Measurements from ENCODE around the gene RPN1.

The RPN1 gene

DNA sequence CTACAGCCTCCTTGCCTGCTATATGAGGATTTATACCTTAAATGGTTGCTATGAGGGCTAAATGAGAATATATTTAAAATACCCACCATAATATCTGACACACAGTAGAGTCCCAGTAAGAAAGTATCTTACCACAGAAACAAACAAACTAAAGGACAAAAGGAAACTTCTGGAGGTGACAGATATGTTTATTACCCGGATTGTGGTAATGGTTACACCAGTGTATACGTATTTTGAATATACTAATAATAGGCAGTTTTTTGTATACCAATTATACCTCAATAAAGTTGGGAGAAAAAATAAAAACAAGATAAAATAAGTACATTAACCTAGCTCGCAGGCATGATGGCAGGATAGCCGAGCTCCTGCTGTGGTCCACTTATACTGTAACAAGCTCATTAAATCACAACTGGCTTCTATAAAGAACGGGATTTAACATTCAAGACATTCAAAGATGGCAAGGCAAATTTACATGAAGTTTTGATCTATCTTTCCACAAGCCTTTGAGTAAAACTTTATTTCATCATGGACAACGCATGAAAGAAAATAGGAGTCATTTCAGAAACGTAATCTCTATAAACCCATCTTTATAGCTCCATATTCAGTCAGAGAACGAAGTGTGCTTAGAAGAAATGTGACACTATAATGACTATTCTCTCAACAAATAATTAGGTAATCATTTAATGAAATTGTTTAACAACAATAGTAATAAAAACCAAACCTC, 1.5 kb downstream of the RPN1 start:
- DNase-seq (ENCODE audit: low read depth) = no peak

DNA sequence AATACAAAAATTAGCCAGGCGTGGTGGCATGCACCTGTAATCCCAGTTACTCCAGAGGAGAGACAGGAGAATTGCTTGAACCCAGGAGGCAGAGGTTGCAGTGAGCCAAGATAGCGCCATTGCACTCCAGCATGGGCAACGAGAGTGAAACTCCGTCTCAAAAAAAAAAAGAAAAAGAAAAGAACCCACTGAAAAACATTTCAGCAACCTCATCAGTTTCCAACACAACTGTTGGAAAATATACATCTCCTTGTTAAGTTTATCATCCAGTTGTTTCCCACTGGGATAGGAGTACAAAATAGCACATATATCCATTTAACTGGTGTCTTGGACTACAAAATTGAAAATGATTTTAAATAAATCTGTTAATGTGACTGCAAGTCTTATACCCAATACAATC, 2.2 kb downstream of the RPN1 start:
- DNase-seq (ENCODE audit: low read depth) = no peak

DNA sequence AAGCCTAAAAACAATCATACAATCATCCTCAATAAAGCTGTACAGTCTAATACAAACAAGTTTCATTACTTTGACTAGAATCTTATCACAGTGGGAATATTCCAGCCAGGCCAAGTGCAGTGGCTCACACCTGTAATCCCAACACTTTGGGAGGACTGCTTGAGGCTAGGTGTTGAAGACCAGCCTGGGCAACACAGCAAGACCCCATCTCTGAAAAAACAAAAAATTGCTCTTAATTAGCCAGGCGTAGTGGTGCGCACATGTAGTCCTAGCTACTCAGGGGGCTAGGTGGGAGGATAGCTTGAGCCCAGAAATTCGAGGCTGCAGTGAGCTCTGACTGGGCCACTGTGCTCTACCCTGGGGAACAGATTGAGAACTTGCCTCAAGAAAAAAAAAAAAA, 3.3 kb downstream of the RPN1 start:
- DNase-seq (ENCODE audit: low read depth) = no peak

DNA sequence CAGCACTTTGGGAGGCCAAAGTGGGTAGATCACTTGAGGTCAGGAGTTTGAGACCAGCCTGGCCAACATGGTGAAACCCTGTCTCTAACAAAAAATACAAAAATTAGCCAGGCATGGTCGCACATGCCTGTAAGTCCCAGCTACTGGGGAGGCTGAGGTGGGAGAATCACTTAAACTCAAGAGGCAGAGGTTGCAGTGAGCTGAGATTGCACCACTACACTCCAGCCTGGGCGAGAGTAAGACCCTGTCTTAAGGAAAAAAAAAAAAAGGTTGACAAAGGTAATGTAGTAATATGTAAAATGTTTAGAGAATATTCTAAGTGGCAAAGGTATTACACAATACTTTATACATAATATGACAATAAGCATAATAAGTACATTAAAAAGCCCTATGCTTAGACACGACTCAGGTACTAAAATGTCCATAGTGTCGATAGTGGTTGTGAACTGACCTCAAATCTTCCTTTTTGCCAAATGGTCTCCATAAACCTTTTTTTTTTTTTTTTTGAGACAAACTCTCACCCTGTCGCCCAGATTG, 16.5 kb downstream of the RPN1 start:
- DNase-seq (ENCODE audit: low read depth) = no peak

DNA sequence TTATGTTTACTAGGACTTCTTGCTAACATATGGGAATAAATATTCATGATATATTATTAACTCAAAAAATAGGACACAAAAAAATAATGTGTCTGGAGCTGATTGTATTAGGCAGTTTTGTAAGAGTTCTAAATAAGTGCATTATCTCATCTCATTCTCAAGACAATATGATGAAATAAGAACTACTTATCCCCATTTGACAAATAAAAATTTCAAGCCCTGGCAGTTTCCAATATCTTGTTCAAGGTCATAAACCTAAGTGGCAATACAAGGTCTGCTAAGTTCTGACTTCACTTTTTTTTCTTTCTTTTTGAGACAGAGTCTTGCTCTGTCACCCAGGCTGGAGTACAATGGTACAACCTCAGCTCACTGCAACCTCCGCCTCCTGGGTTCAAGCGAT, 18.3 kb downstream of the RPN1 start:
- no peak for DNase-seq (ENCODE audit: low read depth)

DNA sequence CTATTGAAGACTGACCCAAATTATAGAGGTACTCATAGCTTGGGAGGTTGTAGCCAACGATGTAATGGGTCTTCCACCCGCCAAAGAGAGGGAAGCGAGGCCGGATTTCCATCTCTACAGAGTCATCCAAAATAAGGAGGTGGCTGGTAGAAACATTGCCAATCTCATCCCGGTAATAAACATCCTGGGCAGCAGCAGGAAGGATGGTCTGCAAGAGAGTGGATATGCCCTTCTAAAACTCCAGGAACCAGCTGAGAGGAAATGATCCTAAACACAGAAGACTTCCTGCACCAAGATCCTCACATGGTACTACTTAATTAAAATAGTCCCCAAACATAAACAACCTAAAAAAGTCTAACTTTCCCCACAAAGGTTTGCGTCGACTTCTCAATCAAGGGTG, 20.7 kb downstream of the RPN1 start:
- no peak for DNase-seq (ENCODE audit: low read depth)

DNA sequence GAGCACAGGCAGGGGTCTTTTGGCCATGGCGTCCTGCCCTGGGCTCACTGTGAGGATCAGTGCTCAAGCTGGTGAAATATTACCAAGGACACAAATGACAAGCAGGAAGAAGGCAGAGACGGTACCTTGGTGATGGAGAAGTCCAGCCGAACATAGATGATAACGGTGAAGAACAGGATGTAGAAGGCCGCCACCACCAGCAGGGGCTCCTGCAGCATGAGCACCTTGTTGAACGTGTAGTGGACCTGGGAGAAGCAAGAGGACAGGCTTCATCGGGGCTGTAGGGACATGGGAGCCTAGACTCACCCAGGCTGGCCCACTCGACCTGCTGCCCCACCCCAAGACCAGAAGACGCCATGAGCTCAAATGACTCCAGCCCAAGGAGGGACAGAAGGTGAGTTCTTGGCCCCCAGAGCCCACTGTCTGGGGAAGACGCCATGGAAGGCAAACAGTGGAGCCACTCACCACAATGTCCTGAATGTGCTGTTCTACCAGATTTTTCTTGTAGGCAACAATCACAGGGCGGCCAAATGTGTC, 25.1 kb downstream of the RPN1 start:
- DNase-seq (ENCODE audit: low read depth) = no peak

DNA sequence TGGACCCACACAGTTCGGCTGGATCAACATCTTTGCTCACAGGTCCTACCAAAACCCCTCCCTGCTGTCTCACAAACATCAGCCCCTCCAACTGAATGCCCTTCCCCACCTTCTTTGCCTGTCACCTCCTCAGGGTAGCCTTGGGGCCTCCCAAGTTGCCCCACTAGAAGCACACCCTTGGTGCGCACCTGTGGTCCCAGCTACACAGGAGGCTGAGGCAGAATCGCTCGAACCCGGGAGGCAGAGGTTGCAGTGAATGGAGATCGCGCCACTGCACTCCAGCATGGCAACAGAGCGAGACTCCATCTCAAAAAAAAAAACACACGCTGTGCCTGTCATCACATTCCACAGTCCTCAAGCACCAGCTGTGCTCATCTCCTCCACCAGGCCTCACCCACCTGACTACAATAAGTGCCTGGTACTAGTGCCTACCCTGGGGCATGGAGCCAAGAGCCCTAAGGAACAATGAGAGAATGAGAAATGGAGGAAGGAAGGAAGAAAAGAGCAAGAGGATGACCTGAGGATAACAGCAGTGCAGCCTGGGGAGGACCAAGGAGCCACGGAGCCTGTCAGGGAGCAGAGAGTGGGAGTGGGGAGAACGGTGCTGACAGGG, 26.0 kb downstream of the RPN1 start:
- DNase-seq (ENCODE audit: low read depth) = no peak

DNA sequence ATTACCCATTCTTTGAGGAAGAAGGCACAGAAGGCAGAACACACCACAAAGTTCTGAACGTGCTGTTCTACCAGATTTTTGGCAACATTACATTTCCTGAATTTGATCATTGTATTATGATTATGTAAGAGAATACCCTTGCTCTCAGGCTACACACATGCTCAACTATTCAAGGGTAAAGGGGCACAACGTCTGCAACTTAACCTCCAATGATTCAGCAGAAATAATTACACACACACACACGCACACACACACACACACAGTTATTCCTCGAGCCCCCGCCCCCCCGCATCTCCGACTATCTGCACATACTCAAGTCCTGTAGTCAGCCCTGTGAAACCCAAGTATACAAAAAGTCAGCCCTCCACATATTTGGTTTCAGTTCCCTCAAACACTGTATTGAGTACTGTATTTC, 26.8 kb downstream of the RPN1 start:
- DNase-seq (ENCODE audit: low read depth) = no peak

DNA sequence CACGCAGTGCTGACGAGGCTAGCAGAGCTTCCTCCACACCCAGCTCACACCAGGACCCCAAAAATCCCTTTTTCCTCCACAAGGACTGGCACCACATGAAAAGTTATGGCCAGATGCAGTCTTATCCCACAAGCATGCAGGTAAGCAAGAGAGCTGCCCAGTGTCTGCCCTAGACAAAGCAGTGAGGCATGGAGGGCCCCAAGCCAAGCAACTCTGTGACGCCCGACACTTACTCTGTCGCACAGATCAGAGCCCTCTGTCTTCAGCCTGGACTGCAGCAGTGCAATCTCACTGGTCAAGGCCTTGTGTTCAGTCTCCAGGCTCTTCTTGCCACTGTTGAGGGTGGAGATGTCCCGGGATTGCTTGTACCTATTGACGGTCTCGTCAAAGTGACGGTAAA, 28.7 kb downstream of the RPN1 start:
- no peak for DNase-seq (ENCODE audit: low read depth)

DNA sequence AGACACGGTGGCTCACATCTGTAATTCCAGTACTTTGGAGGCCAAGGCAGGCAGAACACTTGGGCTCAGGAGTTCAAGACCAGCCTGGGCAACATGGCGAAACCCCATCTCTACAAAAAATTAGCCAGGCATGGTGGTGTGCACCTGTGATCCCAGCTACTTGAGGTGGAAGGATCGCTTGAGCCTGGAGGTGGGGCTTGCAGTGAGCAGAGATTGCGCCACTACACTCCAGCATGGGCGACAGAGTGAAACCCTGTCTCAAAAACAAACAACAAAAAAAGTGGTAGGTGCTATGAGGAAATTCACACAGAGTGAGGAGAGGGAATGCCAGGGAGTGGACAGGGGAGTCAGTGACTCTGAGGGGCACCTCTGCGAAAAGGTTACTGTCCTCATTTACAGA, 29.4 kb downstream of the RPN1 start:
- no peak for DNase-seq (ENCODE audit: low read depth)

- DNase-seq (ENCODE audit: low read depth) = no peak
Measured at GRCh38 chr3:128620268-128620691, 30.3 kb downstream of the RPN1 start.

- peak; percentile 28 for DNase-seq (ENCODE audit: low read depth)
Measured at GRCh38 chr3:128619146-128619890, 31.3 kb downstream of the RPN1 start.

DNA sequence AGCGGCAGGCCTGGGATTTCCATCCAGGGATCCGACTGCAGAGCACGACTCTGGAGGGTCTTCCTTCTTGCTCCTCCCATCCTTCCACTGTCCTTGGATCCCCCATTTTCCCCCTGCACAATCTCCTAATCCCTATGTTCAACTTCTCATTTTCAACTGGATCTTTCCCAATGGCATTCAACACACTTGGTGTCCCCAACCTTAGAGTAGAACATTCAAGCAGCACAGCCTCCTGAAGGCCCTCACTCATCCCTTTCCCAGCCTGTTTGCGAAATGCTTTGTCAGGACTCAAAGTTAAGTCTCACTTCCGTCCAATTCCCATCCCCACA, 32.3 kb downstream of the RPN1 start:
- no peak for DNase-seq (ENCODE audit: low read depth)

DNA sequence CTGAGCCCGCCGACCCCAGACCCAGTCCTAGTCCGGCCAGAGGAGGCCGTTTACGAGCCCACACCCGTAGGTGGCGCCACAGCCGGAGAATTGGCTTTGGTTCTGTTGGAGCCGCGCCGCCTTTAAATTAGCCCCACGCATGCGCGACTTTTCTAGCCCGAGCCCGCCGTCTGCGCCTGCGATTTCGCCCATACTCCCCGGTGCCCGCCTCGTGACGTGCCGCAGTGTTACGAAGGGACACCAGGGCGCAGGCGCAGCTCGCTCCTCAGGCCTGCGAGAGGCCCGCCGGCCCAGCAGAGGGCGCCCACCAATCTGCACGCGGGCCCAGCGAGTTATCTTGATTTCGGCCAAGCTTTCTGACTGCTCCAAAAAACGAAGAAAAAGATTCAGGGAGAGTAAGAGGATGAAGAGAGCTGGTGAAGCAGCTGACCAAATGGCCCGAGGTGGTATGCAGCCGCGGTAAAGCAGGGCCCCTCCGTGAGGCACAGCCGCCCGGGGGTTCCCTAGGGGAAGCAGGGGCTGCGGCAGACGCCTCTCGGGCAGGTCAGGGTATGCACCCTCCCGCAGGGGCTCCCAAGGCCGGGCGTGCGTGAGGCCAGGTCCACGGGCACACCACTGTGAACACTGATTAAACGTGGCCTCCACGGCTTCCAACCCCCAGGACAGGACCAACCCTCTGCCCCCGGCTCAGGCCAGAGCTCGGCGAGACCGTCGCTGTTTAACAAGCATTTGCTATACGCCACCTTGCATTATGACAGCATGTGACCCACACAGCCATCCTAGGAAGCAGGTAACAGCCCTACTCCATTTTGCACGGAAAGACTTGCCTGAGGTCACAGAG, 32.8 kb downstream of the RPN1 start:
- peak; percentile 99 for DNase-seq (ENCODE audit: low read depth)

DNA sequence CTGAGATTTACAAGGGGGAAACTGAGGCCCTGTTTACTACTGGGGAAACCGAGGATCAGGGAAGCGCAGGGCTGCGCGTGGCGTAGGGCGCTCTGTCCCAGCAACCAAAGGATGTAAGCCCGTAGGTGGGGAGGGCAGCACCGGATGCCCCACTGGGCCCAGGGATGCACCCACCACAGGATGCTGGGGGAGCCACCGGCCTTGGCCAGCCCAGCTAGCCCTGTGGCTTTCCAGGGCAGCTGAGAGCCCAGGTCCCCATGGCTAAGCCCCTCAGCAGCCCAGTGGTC, 33.4 kb downstream of the RPN1 start:
- DNase-seq (ENCODE audit: low read depth) = no peak

GRCh38 chr3:128616516-128617269, 33.9 kb downstream of the RPN1 start:
- no peak for DNase-seq (ENCODE audit: low read depth)

DNA sequence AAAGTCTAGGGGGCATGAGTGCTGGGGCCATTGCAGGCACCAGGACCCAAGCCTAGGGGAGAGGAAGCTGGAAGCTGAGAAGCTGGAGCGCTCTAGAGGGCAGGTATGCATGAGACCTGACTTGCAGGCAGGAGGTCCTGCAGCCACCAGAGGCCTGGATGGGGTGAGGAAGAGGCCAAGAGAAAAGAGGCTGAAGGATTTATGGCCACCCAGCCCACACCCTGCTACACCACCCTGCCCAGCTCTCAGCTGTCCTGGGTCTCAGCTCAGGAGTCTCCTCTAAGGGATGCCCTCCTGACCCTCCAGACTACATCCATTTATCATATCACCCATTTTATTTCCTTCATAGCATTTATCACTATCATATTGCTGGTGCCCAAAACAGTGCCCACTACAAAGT, 36.5 kb downstream of the RPN1 start:
- DNase-seq (ENCODE audit: low read depth) = no peak

DNA sequence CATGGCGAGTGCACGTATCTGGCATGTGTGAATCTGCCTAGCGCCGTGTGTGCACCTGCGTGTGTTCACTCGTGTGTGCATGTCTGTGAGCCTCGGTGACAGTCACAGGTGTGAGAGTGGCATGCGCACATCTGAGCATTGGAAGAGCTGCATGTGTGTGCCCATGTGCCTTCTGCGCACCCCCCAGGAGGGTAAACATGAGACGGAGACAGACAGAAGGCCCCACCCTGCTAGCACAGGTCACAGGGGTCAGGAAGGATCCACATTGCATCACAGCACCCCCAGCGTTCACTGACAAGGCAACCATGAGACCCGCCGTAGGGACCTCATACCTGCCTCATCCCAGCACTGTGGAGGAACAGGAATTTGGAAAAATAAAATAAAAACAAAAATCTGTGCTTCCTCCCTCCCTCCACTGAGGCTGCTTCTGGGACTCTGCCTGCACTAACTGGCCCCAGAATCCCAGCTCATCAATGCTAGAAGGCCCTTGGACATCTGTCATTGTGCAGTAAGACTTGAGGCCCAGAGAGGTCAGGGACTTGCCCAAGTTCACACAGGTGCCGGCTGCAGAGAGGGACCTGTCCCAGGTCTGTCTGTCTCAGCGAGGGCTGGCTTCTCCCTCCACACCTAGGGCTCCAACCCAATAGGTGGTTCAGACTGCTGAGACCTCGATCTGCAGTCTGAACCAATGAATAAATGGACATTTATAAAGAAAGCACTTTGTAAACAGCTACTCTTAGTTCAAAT, 37.4 kb downstream of the RPN1 start:
- no peak for DNase-seq (ENCODE audit: low read depth)

- no peak for DNase-seq (ENCODE audit: low read depth)
Measured at GRCh38 chr3:128610451-128611070, 40.1 kb downstream of the RPN1 start.
